ENCODE measurements around the gene LTO1.
"Not testable (repeated sequence)": the region's sequence is repeated elsewhere in the genome, so short reads cannot be mapped to it uniquely, and the experiment has no call there.

The LTO1 gene

DNA sequence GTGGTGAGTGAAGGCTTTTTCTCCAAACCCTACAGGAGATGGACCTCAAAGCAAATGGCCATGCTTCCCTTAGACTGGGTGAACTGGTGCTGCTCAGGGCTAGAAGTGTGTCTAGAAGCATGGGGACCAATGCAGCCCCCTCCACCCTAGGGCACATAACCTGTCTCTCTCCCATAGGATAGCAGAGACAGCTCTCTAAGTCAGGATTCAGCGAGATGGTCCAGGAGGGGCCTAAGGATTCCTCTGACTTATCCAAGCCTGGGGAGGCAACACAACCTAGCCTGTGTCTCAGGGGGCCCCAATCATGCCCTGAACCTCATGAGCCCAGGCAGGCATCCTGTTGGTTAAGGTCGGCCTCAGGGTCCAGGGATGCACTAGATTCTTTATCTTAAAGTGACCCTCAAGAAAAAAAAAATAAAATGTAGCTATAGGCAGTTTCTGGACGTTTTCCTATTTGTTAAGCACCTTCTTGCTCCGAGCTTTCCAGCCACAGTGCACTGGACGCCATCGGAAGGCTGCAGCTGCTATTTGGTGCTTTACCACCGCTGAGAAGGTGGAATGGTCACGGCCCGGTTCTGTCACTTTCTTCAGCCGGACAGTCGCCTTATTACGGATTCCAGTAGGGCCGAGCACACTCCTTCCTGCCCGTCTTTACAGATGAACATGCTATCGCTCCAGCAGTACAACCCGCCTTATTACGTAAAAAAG is 39.2 kb downstream of the LTO1 start:
- DNase-seq (ENCODE audit: low read depth in 3 of 3, low spot score in 1 of 3) = no peak

DNA sequence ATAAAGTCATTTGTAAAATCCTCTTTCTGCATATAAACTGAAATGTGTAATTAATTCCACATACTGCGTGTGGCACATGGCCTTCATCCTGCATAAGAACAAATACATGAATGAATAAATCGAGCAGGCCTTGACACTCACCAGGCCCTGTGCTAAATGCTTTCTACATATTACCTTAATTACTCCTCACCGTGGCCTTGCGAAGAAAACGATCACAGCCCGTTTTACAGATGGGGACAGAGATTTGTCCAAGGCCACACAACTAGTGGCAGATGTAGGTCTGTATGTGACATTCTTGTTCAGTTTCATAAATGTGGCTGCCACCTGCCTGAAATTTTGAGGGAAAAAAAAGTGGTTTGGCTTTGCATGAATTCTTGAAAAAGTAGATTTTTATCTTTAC is 40.0 kb downstream of the LTO1 start:
- DNase-seq (ENCODE audit: low read depth in 3 of 3, low spot score in 1 of 3) = no peak

DNA sequence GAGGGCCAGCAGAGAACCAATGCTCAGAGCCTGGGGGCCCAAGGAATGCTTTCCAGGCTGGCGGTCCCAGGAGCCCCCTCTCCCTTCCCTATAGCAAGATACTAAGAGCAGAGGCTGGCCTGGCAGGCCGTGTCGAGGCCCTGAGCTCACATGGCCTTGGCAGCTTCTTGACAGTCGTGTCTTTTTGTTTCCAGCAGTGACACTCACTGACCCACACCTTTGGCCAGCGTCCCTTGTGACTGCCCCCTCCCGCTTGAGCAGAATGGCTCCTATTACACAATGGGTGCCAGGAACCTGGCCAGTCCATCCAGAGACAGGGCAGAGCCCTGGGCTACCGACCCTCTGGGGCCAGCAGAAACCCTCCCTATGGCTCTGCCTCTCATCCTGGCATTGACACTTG is 40.6 kb downstream of the LTO1 start:
- no peak for DNase-seq (ENCODE audit: low read depth in 3 of 3, low spot score in 1 of 3)

DNA sequence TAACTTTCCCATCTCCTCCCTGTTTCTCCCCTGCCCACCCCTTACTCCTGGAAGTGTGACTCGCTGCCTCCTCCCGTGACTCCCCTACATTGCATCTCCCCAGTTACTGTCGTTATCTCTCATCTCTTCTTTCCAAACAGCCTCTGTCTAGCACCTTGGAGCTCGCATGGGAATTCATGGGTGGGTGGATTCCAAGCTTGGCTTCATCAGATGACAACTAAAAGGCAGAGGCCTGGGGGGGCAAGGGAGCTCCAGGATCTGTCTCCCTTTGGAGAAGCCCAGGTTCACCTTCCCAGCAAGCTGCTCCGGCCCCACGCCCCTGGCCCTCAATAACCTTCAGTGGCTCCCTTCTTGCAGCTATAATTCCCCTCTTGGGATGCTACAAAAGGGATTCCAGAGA is 41.1 kb downstream of the LTO1 start:
- DNase-seq (ENCODE audit: low read depth in 3 of 3, low spot score in 1 of 3) = no peak

DNA sequence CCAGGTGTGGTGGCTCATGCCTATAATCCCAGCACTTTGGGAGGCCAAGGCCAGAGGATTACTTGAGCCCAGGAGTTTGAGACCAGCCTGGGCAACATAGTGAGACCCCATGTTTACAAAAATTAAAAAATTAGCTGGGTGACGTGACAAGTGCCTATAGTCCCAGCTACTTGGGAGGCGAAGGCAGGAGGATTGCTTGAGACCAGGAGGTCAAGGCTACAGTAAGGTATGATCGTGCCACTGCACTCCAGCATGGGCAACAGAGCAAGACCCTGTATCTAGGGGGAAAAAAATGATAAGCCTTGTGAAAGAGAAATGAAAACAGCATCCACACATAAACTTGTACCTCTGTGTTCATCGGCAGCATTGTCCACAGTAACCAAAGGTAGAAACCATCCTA is 42.3 kb downstream of the LTO1 start:
- DNase-seq (ENCODE audit: low read depth in 3 of 3, low spot score in 1 of 3) = no peak

DNA sequence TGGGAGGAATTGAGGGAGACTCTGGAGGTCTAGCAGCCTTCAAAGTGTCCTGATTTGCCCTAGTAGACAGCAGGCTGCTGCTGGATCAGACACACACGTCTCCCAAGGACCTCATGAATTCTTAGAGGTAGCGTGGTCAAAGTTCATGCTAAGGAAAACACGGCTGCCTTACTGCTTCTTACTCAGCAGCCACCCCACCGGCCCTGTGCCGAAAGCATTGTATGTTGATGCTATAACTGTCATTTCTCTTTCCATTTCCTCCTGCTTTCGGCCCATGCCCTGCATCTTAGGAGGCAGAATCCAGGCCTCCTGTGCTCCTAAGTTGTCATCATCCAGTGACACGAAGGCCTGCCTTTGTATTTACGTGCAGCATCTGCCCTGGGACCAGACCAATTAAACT is 44.7 kb downstream of the LTO1 start:
- no peak for DNase-seq (ENCODE audit: low read depth in 3 of 3, low spot score in 1 of 3)

DNA sequence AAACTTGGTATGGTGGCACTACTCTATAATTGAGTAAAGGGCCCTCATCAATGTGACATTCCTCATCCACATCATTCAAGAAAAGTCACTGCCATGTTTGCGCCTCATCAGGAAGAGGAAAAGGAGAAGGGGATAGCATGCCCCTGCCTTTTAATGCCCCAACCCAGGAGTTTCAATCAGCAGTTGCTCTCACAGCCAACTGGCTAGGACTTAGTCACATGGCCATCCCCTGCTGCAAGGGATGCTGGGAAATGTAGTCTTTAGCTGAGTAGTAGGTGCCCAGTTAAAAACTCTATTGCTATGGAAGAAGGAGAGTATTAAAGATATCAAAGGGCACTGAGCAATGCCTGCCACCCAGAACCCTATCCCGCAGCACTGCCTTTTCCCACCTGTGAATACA is 45.1 kb downstream of the LTO1 start:
- no peak for DNase-seq (ENCODE audit: low read depth in 3 of 3, low spot score in 1 of 3)

DNA sequence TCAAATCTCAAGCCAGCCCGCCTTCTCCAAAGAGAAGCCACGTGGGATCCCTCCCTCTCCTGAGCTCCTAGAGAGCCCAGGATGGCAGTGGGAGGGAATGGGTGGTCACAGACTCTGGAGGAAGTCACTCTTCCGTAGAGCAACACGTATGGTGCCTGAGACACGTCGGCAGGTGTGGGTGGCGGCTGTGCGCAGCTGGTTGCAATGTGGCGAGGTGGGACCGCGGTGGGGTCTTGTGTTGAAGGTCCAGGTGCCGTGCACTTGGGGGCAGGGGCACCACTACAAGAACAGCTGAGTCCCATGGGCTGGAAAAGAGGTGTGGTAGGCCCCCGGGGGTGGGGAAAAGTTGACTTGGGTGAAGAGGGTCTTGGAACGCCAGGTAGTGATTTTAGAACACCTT is 47.6 kb downstream of the LTO1 start:
- DNase-seq (ENCODE audit: low read depth in 3 of 3, low spot score in 1 of 3) = no peak

DNA sequence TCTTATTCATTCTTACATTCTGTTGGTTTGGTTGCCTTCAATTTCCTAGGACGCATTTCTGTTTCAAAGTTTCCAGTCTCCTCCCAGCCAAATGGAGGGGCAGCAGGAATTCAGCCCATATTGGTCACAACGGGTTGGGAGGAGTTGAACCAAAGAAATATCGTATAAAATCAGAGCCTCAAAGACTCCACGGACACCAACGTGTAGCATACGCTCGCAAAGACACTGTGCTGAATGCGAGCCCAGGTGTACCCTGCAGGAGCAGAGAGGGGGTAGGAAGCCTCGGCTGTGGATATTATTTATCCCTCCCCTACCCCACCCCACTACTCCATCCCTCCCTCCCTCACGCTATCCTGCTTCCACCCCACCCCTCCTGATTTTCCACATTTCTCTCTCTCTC is 49.7 kb downstream of the LTO1 start:
- no peak for DNase-seq (ENCODE audit: low read depth in 3 of 3, low spot score in 1 of 3)

DNA sequence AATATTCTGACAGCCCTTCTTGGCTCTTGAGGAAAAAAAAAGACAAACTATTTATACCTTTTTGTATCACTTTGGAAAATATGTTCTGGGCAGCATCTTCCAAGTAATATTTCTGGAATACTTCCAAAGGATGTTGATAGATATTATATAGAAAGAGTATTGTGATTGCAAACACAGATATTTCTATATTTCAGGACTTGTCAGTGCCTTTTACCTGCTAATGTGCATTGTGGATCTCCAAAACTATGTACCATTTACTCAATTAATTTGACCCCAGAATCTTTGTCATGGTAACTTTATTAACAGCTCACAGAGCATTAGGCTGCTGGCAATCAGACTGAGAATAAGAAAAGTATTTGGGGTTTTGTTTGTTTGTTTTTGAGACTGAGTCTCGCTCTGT is 50.9 kb downstream of the LTO1 start:
- DNase-seq (ENCODE audit: low read depth in 3 of 3, low spot score in 1 of 3) = no peak

DNA sequence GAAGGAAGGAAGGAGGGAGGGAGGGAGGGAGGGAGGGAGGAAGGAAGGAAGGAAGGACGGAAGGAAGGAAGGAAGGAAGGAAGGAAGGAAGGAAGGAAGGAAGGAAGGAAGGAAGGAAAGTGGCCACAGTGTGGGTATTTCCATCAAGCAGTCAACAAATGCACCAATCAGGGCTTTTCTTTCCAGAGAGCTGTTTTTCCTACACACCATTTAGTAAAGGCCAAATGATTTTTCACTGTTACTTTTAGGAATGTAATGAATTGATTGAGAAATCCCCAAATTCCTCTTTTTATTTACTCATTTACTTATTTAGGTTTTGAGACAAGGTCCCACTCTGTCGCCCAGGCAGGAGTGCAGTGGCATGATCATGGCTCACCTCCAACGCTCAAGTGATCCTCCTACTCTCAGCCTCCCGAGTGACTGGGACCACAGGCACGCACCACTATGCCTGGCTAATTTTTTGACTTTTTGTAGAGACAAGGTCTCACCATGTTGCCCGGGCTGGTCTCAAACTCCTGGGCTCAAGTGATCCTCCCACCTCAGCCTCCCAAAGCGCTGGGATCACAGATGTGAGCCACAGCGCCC is 53.0 kb downstream of the LTO1 start:
- DNase-seq (ENCODE audit: low read depth in 3 of 3, low spot score in 1 of 3) = not testable (repeated sequence)

DNA sequence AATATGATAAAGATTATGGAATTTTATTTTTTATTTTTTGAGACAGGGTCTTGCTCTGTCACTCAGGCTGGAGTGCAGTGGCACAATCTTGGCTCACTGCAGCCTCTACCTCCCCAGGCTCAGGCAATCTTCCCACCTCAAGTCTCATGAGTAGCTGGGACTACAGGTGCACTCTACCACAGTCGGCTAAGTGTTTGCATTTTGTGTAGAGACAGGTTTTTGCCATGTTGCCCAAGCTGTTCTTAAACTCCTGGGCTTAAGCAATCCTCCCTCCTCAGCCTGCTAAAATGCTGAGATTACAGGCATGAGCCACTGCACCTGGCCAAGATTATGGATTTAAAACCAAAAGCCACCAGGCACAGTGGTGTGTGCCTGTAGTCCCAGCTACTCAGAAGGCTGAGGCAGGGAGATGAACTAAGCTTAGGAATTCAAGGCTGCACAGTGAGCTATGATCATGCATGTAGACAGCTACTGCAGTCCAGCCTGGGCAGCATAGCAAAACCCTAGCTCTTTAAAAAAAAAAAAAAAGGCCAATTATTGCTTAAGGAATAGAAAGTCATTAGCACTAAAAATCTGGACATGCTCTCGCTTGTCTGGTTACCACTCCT is 54.4 kb downstream of the LTO1 start:
- no peak for DNase-seq (ENCODE audit: low read depth in 3 of 3, low spot score in 1 of 3)

DNA sequence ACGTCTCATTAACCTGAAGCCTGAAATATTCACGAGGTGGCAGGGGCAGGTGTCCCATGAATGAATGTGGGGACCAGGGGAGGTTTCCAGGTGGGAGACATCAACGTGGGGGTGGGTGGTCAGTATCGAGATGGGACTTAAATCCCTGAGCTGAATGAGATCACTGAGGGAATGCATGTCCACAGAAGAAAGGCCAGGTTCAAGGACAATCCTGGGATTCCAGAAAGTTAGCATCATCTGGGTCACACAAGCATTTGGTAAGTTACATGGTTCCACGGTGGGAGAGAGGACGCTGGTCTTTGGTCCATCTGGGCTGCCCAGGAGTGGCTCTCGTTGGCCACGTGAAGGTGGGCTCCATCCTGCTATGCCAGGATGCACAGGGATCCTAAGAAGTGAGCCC is 56.9 kb downstream of the LTO1 start:
- DNase-seq (ENCODE audit: low read depth in 3 of 3, low spot score in 1 of 3) = no peak

DNA sequence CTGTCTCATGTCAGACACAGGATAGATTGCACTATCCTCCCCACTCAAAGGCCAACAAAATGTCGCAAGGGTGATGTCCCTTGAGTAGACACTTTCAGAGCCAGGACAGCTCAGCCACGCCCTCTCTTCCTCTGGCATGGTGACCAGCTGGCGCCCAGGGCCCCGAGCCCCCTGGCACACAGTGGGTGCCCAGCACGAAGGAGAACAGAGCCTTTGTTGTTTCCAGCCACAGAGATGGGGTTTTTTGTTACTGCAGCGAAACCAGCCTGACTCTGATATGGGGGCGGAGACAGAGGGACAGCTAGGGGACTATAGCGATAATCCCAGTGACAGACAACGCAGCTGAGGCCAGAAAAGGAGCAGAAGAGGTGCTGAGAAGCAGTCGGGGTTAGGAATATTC is 57.5 kb downstream of the LTO1 start:
- DNase-seq (ENCODE audit: low read depth in 3 of 3, low spot score in 1 of 3) = no peak

DNA sequence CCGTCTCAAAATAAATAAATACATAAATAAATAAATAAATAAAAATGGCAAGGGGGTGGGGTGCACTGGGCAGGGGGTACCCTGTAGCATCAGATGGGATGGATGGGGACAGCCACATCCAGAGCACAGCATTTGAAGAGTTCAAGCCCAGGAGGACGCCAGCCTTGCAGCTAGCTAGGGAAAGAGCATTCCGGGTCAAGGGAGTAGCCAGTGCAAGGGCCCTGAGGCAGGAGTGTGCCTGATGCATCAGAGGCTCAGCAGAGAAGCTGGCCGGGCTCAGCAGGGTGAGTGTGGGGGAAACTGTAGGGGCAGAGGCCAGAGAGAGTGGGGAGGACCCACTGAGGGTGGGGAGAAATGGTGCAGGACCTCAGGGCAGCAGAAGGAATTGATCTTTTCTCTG is 57.9 kb downstream of the LTO1 start:
- DNase-seq (ENCODE audit: low read depth in 3 of 3, low spot score in 1 of 3) = no peak

All from stimulated activated CD4-positive, alpha-beta T cell treated with anti-CD3 and anti-CD28 coated beads, TNF-alpha, amount 100 ng/mL, for 1 hour (primary cell).